WI38 (cell line): ENCODE results near the gene MMADHC.

Experiments used
- H3K4me3 ChIP-seq: 2 replicates; pipeline ENCODE4 v1.5.1; 2011; ENCODE audit warnings: low read depth, mild to moderate bottlenecking, control low read depth, low read length
- TF ChIP-seq, protein P1 (sequence below): IDR thresholded peaks from 2 replicates; pipeline ENCODE4 v1.5.1; 2012; ENCODE audit warnings: low read depth, mild to moderate bottlenecking, control low read depth, low read length

The MMADHC gene

DNA sequence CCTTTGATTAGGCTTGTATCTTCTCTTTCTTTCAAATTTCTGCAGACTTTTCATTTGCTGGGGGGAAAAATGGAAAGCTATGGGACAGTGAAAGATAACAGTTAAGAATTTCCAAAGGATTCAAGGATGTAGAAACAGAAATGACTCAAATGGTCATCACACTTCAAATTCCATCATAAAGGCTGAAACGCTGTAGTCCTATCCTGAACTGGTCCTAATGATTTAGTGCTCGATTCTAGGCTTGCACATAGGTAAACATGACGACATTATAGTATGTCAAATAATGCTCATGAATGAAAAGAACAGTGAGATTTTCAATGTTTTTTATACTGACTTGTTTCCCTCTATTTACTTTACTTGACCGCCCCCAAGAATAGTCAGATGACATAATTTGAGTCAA lies 15.7 kb upstream of the MMADHC start:
- TF ChIP-seq, protein P1, sequence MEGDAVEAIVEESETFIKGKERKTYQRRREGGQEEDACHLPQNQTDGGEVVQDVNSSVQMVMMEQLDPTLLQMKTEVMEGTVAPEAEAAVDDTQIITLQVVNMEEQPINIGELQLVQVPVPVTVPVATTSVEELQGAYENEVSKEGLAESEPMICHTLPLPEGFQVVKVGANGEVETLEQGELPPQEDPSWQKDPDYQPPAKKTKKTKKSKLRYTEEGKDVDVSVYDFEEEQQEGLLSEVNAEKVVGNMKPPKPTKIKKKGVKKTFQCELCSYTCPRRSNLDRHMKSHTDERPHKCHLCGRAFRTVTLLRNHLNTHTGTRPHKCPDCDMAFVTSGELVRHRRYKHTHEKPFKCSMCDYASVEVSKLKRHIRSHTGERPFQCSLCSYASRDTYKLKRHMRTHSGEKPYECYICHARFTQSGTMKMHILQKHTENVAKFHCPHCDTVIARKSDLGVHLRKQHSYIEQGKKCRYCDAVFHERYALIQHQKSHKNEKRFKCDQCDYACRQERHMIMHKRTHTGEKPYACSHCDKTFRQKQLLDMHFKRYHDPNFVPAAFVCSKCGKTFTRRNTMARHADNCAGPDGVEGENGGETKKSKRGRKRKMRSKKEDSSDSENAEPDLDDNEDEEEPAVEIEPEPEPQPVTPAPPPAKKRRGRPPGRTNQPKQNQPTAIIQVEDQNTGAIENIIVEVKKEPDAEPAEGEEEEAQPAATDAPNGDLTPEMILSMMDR = no peak
- no peak overlapping the region for H3K4me3 ChIP-seq

- TF ChIP-seq, protein P1 = no peak
- no peak overlapping the region for H3K4me3 ChIP-seq
These were observed 13.7 kb upstream of the MMADHC start for GRCh38 chr2:149601141-149601796.

DNA sequence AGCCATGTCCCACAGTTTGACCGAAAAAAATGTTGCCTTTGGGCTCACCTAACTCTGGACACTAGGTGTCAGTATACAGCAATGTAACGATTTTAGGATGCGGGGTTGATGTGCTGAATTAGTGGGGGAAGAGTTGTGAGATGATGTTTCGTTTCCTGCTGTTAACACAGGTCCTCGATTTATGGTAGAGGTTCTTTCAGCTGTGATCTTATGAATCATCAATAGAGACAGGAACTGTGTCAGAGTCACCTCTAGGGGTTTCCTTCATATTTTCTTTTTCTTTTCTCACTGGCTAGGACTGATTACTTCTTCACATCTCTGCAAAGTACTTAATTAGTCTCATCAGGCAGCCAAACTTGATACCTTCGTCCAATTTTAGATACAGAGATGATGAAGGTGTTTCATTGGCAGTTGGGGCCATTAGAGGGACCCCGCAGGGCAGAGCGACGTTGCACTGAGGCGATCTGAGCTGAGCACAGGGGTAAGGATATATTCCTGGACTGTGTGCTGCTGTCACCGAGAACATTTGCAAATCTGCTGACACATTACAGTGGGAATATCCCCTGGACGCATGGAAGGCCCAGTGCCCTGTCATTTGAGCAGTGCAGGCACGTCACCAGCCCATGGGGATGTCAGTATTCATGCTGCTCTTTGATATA lies 10.2 kb upstream of the MMADHC start:
- peak overlapping the region; percentile 42 for H3K4me3 ChIP-seq
- TF ChIP-seq, protein P1 = peak; percentile 48

- TF ChIP-seq, protein P1 = no peak
- H3K4me3 ChIP-seq = no peak overlapping the region
These were observed 9.6 kb upstream of the MMADHC start for GRCh38 chr2:149597050-149597667.

DNA sequence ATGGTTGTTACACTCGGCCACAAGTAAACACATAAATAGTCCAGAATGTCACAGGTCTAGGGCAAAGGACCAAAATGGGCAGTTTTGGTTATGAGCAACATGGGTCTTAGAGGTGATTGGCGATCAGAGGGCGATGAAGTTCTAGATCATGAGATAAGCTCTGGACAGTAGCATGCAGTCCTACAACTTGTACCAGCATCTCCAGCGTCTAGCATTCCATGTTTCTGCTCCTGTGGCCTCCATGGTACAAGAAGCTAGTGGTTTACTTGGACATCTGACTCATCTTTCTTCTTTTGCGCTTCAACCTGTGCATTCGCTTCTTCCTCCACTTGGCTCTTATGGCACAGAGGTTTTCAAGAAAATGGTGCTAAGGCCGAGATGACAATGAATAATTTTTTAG lies 8.9 kb upstream of the MMADHC start:
- no peak overlapping the region for H3K4me3 ChIP-seq

DNA sequence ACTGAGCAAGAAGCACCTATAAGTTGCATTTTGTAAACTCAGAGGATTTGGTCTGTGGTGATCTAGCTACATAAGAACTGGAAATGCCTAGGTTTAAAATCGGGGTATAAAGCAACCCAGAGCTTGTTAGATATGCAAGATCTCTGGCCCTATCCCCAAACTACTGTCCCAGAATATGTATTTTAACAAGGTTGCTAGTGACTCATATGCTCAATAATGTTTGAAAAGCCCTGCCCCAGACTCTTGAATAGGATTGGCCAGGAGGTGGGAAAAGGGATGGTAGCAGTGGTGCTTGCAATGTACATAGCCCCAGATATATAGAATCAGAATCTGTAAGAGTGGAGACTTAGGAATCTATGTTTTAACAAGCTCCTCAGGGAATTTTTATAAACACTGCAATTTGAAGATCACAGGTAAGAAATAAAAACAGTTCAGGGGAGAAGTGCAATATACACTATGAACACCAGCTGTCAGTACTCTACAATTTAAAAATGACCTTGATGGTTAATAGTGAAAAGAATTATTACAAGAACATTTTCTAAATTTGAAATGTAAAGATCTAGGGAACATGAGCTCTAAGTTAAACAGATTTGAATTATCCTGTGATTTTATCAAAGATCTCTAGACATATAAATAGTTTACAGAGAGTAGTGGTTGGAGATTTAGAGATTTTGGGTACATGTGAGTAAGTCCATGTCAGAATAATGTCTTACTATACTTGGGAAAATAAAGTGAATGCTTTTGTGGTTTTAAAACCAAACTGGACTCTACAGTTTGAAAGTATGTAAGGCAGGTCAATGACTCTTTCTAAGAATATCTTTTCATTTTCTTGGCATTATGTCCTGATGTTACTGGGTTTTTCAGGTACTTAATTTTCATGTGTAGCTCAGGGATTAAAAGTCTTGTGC lies 7.7 kb upstream of the MMADHC start:
- no peak overlapping the region for H3K4me3 ChIP-seq
- TF ChIP-seq, protein P1 = peak; percentile 35; the same call in 1 of the 2 replicates

More for the DNA sequence above, 8.9 kb upstream of the MMADHC start:
- TF ChIP-seq, protein P1 = no peak
